Measurements from ENCODE around the gene CNTROB.

DNA sequence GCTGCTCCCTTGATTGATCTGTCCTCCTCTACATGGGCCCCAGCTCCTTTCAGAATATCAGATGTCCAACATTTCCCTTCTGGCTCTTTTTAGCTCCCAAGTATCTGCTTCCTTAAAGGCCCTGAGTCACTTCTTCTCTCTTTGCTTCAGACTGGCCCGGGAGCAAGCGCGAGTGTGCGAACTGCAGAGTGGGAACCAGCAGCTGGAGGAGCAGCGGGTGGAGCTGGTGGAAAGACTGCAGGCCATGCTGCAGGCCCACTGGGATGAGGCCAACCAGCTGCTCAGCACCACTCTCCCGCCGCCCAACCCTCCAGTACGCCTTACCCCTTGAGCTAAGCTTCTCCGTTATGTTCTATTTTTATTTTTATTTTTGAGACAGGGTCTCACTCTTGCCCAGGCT, 12.3 kb downstream of the CNTROB start:
- TF ChIP-seq TEAD4 (CRISPR knock-in tag; IDR thresholded peaks at IDR 0.05) (no peak), ZNF232 (CRISPR knock-in tag; IDR thresholded peaks at IDR 0.05) (no peak), NR2C2 (CRISPR knock-in tag; IDR thresholded peaks at IDR 0.05) (no peak), JUN (CRISPR knock-in tag; IDR thresholded peaks at IDR 0.05) (no peak), ZNF263 (CRISPR knock-in tag; IDR thresholded peaks at IDR 0.05; ENCODE audit: low read depth) (no peak), ZNF138 (CRISPR knock-in tag; conservative IDR thresholded peaks at IDR 0.05) (no peak), ZNF416 (CRISPR knock-in tag; IDR thresholded peaks at IDR 0.05) (no peak)
- TF ChIP-seq, protein P1, sequence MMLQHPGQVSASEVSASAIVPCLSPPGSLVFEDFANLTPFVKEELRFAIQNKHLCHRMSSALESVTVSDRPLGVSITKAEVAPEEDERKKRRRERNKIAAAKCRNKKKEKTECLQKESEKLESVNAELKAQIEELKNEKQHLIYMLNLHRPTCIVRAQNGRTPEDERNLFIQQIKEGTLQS (CRISPR knock-in tag; conservative IDR thresholded peaks at IDR 0.05), result no peak
- TF ChIP-seq, protein P2, sequence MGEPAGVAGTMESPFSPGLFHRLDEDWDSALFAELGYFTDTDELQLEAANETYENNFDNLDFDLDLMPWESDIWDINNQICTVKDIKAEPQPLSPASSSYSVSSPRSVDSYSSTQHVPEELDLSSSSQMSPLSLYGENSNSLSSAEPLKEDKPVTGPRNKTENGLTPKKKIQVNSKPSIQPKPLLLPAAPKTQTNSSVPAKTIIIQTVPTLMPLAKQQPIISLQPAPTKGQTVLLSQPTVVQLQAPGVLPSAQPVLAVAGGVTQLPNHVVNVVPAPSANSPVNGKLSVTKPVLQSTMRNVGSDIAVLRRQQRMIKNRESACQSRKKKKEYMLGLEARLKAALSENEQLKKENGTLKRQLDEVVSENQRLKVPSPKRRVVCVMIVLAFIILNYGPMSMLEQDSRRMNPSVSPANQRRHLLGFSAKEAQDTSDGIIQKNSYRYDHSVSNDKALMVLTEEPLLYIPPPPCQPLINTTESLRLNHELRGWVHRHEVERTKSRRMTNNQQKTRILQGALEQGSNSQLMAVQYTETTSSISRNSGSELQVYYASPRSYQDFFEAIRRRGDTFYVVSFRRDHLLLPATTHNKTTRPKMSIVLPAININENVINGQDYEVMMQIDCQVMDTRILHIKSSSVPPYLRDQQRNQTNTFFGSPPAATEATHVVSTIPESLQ (CRISPR knock-in tag; IDR thresholded peaks at IDR 0.05), result no peak
- TF ChIP-seq, protein P3, sequence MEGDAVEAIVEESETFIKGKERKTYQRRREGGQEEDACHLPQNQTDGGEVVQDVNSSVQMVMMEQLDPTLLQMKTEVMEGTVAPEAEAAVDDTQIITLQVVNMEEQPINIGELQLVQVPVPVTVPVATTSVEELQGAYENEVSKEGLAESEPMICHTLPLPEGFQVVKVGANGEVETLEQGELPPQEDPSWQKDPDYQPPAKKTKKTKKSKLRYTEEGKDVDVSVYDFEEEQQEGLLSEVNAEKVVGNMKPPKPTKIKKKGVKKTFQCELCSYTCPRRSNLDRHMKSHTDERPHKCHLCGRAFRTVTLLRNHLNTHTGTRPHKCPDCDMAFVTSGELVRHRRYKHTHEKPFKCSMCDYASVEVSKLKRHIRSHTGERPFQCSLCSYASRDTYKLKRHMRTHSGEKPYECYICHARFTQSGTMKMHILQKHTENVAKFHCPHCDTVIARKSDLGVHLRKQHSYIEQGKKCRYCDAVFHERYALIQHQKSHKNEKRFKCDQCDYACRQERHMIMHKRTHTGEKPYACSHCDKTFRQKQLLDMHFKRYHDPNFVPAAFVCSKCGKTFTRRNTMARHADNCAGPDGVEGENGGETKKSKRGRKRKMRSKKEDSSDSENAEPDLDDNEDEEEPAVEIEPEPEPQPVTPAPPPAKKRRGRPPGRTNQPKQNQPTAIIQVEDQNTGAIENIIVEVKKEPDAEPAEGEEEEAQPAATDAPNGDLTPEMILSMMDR (IDR thresholded peaks at IDR 0.05), result no peak
- TF ChIP-seq, protein P4, sequence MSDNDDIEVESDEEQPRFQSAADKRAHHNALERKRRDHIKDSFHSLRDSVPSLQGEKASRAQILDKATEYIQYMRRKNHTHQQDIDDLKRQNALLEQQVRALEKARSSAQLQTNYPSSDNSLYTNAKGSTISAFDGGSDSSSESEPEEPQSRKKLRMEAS (CRISPR knock-in tag; IDR thresholded peaks at IDR 0.05), result no peak
- TF ChIP-seq, protein P5, sequence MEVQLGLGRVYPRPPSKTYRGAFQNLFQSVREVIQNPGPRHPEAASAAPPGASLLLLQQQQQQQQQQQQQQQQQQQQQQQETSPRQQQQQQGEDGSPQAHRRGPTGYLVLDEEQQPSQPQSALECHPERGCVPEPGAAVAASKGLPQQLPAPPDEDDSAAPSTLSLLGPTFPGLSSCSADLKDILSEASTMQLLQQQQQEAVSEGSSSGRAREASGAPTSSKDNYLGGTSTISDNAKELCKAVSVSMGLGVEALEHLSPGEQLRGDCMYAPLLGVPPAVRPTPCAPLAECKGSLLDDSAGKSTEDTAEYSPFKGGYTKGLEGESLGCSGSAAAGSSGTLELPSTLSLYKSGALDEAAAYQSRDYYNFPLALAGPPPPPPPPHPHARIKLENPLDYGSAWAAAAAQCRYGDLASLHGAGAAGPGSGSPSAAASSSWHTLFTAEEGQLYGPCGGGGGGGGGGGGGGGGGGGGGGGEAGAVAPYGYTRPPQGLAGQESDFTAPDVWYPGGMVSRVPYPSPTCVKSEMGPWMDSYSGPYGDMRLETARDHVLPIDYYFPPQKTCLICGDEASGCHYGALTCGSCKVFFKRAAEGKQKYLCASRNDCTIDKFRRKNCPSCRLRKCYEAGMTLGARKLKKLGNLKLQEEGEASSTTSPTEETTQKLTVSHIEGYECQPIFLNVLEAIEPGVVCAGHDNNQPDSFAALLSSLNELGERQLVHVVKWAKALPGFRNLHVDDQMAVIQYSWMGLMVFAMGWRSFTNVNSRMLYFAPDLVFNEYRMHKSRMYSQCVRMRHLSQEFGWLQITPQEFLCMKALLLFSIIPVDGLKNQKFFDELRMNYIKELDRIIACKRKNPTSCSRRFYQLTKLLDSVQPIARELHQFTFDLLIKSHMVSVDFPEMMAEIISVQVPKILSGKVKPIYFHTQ (CRISPR knock-in tag; IDR thresholded peaks at IDR 0.05), result no peak
- TF ChIP-seq, protein P6, sequence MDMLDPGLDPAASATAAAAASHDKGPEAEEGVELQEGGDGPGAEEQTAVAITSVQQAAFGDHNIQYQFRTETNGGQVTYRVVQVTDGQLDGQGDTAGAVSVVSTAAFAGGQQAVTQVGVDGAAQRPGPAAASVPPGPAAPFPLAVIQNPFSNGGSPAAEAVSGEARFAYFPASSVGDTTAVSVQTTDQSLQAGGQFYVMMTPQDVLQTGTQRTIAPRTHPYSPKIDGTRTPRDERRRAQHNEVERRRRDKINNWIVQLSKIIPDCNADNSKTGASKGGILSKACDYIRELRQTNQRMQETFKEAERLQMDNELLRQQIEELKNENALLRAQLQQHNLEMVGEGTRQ (CRISPR knock-in tag; IDR thresholded peaks at IDR 0.05), result no peak
